ENCODE data around the gene PINLYP. TPM values are rescaled to one million over a fixed set of nuclear protein-coding genes. Genes with fewer than 3 reads are reported as not detected.
A peak's percentile ranks its signal among the peaks of the same experiment; 100 is the strongest.

PINLYP gene
- total and polyA plus RNA-seq, 2 donors (not counting 3 experiments of a cell fraction or from before 2014, with no cell fraction given): 5.5 TPM

- Histone ChIP-seq H3K27me3 (ENCODE audit: control insufficient read depth in 2 of 2, insufficient read depth in 2 of 2, low read length in 2 of 2) (no peaks in the 10 kb centered on the region), H3K4me2 (ENCODE audit: insufficient read depth, low read length) (peak within 1 kb of the TSS; percentile 50), H2AFZ (ENCODE audit: low read depth, low read length) (peak within 1 kb of the TSS; percentile 91), H3K36me3 (ENCODE audit: control insufficient read depth in 2 of 2, extremely low read depth in 1 of 2, insufficient read depth in 2 of 2, low read length in 2 of 2) (no peaks in the 10 kb centered on the region), H3K4me3 (replicated peaks in 1 of 3; ENCODE audit: insufficient read depth in 1 of 3, low read depth in 1 of 3, low read length in 3 of 3) (peak within 1 kb of the TSS; percentile 22 to 61 (median 31)), H3K79me2 (ENCODE audit: control insufficient read depth, insufficient read depth, low read length) (no peaks in the 10 kb centered on the region), H3K9me1 (replicated peaks; ENCODE audit: control insufficient read depth, extremely low read depth, insufficient read depth, low read length) (no peaks in the 10 kb centered on the region), H3K4me1 (ENCODE audit: control insufficient read depth, extremely low read depth, insufficient read depth, low read length) (peaks cover 10% of the 10 kb centered on the region), H3K9me3 (replicated peaks; ENCODE audit: control insufficient read depth, insufficient read depth, low read length) (no peaks in the 10 kb centered on the region), H3K9ac (replicated peaks; ENCODE audit: extremely low read depth, insufficient read depth, low read length) (peak within 1 kb of the TSS; percentile 13), H3K27ac (ENCODE audit: insufficient read depth, low read depth, low read length) (peak within 1 kb of the TSS; percentile 32), H4K20me1 (replicated peaks; ENCODE audit: control insufficient read depth, extremely low read depth, insufficient read depth, low read length) (no peaks in the 10 kb centered on the region)
- POLR2A ChIA-PET: interaction anchor here (1.3 kb wide), 1 partner anchor 8 kb away, joined by 3 read pairs; no protein-coding TSS in a partner anchor
- BruUV-seq (replicated peaks): no TSS peak
- intact Hi-C loops (cut with micrococcal nuclease) (loop anchor here (1.0 kb wide), 2 partner anchors 63 to 135 kb away; partner anchors contain the start of genes IRGQ and ZNF576), dilution Hi-C loops (cut with MboI; ENCODE audit: extremely low pct_ligation_motif_present, low sequenced_read_pairs) (no loop called here)
- FAIRE-seq: no peak
- DNase-seq (ENCODE audit: low read depth, low spot score): peak; percentile 96
- TF ChIP-seq JUN (IDR thresholded peaks at IDR 0.05; ENCODE audit: borderline replicate concordance, insufficient read depth, insufficient read length, low read depth): no peak
- CTCF ChIA-PET: interaction anchor here (0.7 to 6.2 kb wide), 8 partner anchors 8 to 129 kb away, joined by 3 to 118 read pairs (median 14); partner anchors contain the start of genes IRGQ and ZNF576
Observed at GRCh38 chr19:43532962-43533545, 42.5 kb upstream of the PINLYP start, which contains the start of gene ZNF575. Gene ZNF575 (plus strand): TSS chr19:43533188. CDS start chr19:43534423, 1,235 bp downstream.

DNA sequence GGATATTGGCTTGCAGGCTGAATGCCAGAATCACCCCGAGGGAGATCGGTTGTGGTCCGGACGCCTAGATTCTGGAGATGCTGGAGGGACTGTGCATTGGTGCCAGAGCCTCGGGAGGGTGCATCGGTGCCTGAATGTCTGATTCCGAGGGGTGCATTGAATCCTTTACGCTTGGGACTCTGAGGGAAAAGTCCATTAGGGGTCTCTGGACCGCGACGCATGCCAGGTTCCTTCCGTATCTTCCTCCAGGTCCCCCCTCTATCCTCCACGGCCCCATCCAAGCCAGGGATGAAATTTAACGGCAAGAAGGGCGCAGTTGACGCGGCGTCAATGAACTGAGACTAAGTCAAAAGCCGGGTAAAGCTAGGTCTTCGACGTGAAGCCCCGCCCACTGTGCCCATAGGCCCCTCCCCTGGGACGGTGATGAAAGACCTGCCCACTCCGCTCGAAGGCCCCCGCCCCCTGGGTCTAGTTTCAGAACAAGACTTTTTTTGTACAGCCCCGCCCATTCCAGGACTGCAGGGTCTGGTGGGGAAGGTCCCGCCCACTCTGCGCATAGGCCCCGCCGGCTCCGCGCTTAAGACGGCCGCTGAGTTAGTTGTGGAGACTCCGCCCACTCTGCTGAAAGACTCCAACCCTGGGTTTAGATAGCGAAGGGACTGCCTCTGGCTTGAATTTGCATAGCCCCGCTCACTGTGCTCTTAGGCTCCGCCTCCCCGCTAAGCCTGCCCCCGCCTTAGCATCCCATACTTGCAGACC, 41.9 kb upstream of the PINLYP start:
- Histone ChIP-seq H3K79me2 (ENCODE audit: control insufficient read depth, insufficient read depth, low read length) (no peaks in the 10 kb centered on the region), H3K27ac (ENCODE audit: insufficient read depth, low read depth, low read length) (peak overlapping the region; percentile 32), H3K27me3 (ENCODE audit: control insufficient read depth in 2 of 2, insufficient read depth in 2 of 2, low read length in 2 of 2) (no peaks in the 10 kb centered on the region), H4K20me1 (replicated peaks; ENCODE audit: control insufficient read depth, extremely low read depth, insufficient read depth, low read length) (no peaks in the 10 kb centered on the region), H3K9me1 (replicated peaks; ENCODE audit: control insufficient read depth, extremely low read depth, insufficient read depth, low read length) (no peaks in the 10 kb centered on the region), H3K4me2 (ENCODE audit: insufficient read depth, low read length) (peak overlapping the region; percentile 50), H3K4me3 (replicated peaks in 1 of 3; ENCODE audit: insufficient read depth in 1 of 3, low read depth in 1 of 3, low read length in 3 of 3) (peak overlapping the region; percentile 6 to 61 (median 31)), H3K9me3 (replicated peaks; ENCODE audit: control insufficient read depth, insufficient read depth, low read length) (no peaks in the 10 kb centered on the region), H3K9ac (replicated peaks; ENCODE audit: extremely low read depth, insufficient read depth, low read length) (no peak overlapping the region), H3K4me1 (ENCODE audit: control insufficient read depth, extremely low read depth, insufficient read depth, low read length) (peaks cover 10% of the 10 kb centered on the region), H2AFZ (ENCODE audit: low read depth, low read length) (peak overlapping the region; percentile 91), H3K36me3 (ENCODE audit: control insufficient read depth in 2 of 2, extremely low read depth in 1 of 2, insufficient read depth in 2 of 2, low read length in 2 of 2) (no peaks in the 10 kb centered on the region)
- FAIRE-seq (peak; percentile 97), DNase-seq (ENCODE audit: low read depth, low spot score) (peak; percentile 100)
- no TSS peak for BruUV-seq (replicated peaks)
- TF ChIP-seq FOS (IDR thresholded peaks at IDR 0.05; ENCODE audit: borderline replicate concordance, insufficient read depth, low read length) (no peak), JUN (IDR thresholded peaks at IDR 0.05; ENCODE audit: borderline replicate concordance, insufficient read depth, insufficient read length, low read depth) (no peak), POLR2AphosphoS5 (IDR thresholded peaks at IDR 0.05; ENCODE audit: insufficient read depth, low read depth, low read length) (peak; percentile 39), MYC (IDR thresholded peaks at IDR 0.05; ENCODE audit: low read depth, low read length) (no peak), GATA2 (IDR thresholded peaks at IDR 0.05; ENCODE audit: insufficient read depth, insufficient read length, low read depth, low read length) (no peak), CTCF (IDR thresholded peaks at IDR 0.05; ENCODE audit: extremely low read depth in 1 of 2, insufficient read depth in 1 of 2, low read depth in 1 of 2, low read length in 2 of 2) (no peak)
- POLR2A ChIA-PET: interaction anchor here (0.6 to 1.3 kb wide), 2 partner anchors 9 to 401 kb away, joined by 3 read pairs; partner anchors contain the start of gene ZNF45
- CTCF ChIA-PET: interaction anchor here (1.1 to 6.2 kb wide), 7 partner anchors 9 to 129 kb away, joined by 4 to 118 read pairs (median 18); partner anchors contain the start of genes IRGQ and ZNF576
- dilution Hi-C loops (cut with MboI; ENCODE audit: extremely low pct_ligation_motif_present, low sequenced_read_pairs): no loop called here
- intact Hi-C loops (cut with micrococcal nuclease): loop anchor here (1.0 to 2.0 kb wide), 5 partner anchors 21 to 222 kb away; partner anchors contain the start of genes IRGQ, PINLYP, XRCC1 and ZNF576

All from endothelial cell of umbilical vein (primary cell).